ENCODE results near the gene KLHL41. TPM values are rescaled to one million over a fixed set of nuclear protein-coding genes. Genes with fewer than 3 reads are reported as not detected.
A peak's percentile ranks its signal among the peaks of the same experiment; 100 is the strongest.
"Not testable (repeated sequence)": the region's sequence is repeated elsewhere in the genome, so short reads cannot be mapped to it uniquely, and the experiment has no call there.

KLHL41 gene
- total RNA-seq, 1 donor from 2014 or later: 0.21 TPM

GRCh38 chr2:169572821-169573159 is 63.3 kb downstream of the KLHL41 start:
- intact Hi-C loops (cut with DNase I): no loop called here
- Histone ChIP-seq H3K4me3 (peak overlapping the region; percentile 69 to 82), H3K36me3 (no peaks in the 10 kb centered on the region), H3K9me3 (no peaks in the 10 kb centered on the region), H3K4me1 (peaks cover 0 to 8% of the 10 kb centered on the region in 2 donors), H3K27me3 (no peaks in the 10 kb centered on the region), H3K27ac (no peak overlapping the region)
- TF ChIP-seq CTCF (IDR thresholded peaks at IDR 0.05): no peak
- no peak for DNase-seq (ENCODE audit: low spot score in 2 of 2)

GRCh38 chr2:169573160-169573973 is 63.9 kb downstream of the KLHL41 start, which contains the start of gene FASTKD1:
Gene FASTKD1, minus strand, starts transcription at chr2:169573865. Its CDS starts 1,836 bp downstream, at chr2:169572029.
- Histone ChIP-seq H3K9me3 (no peaks in the 10 kb centered on the region), H3K4me1 (peaks cover 0 to 8% of the 10 kb centered on the region in 2 donors), H3K27ac (peak within 1 kb of the TSS; percentile 37 to 49), H3K36me3 (no peaks in the 10 kb centered on the region), H3K4me3 (peak within 1 kb of the TSS; percentile 69 to 82), H3K27me3 (no peaks in the 10 kb centered on the region)
- intact Hi-C loops (cut with DNase I): no loop called here
- TF ChIP-seq CTCF (IDR thresholded peaks at IDR 0.05): no peak
- peak; percentile 64 to 93 for DNase-seq (ENCODE audit: low spot score in 2 of 2)

GRCh38 chr2:169573974-169574299 is 64.4 kb downstream of the KLHL41 start:
- Histone ChIP-seq H3K9me3 (no peaks in the 10 kb centered on the region), H3K4me3 (peak overlapping the region; percentile 69 to 82), H3K27me3 (no peaks in the 10 kb centered on the region), H3K27ac (peak overlapping the region in 1 of 2 donors; percentile 37), H3K4me1 (peaks cover 0 to 8% of the 10 kb centered on the region in 2 donors), H3K36me3 (no peaks in the 10 kb centered on the region)
- no peak for DNase-seq (ENCODE audit: low spot score in 2 of 2)
- intact Hi-C loops (cut with DNase I): no loop called here
- no peak for TF ChIP-seq CTCF (IDR thresholded peaks at IDR 0.05)

- H3K36me3 ChIP-seq; H3K9me3 ChIP-seq; H3K4me3 ChIP-seq; H3K4me1 ChIP-seq; intact Hi-C loops (cut with DNase I); DNase-seq (ENCODE audit: low spot score in 2 of 2); H3K27ac ChIP-seq; H3K27me3 ChIP-seq: not testable (repeated sequence)
Observed at GRCh38 chr2:169574539-169574938, 65.0 kb downstream of the KLHL41 start.

GRCh38 chr2:169575264-169575663 is 65.8 kb downstream of the KLHL41 start:
- DNase-seq (ENCODE audit: low spot score in 2 of 2); H3K27me3 ChIP-seq; H3K4me1 ChIP-seq; H3K27ac ChIP-seq; H3K9me3 ChIP-seq; H3K4me3 ChIP-seq; intact Hi-C loops (cut with DNase I); H3K36me3 ChIP-seq: not testable (repeated sequence)

Other genes with a start within 250 kb of the KLHL41 start
- not detected for gene LRP2, start 147.2 kb upstream of the KLHL41 start, total RNA-seq
- gene BBS5, start 30.2 kb upstream of the KLHL41 start, total RNA-seq: 1.5 TPM
- 5.5 TPM for gene FASTKD1, start 64.2 kb downstream of the KLHL41 start, total RNA-seq
- 30.2 TPM for gene PPIG, start 74.6 kb downstream of the KLHL41 start, total RNA-seq
- not detected for gene CFAP210, start 184.7 kb downstream of the KLHL41 start, total RNA-seq
- not detected for gene PHOSPHO2, start 184.8 kb downstream of the KLHL41 start, total RNA-seq
- gene KLHL23, start 224.1 kb downstream of the KLHL41 start, total RNA-seq: 1.9 TPM

Measured in ascending aorta (tissue), 2 donors.